ENCODE measurements around the gene SERPIND1. TPM values are rescaled to one million over a fixed set of nuclear protein-coding genes. Genes with fewer than 3 reads are reported as not detected.

SERPIND1 gene
- total RNA-seq, 1 donor from 2014 or later: 261 TPM

GRCh38 chr22:20771918-20772625, 1.8 kb upstream of the SERPIND1 start:
- DNase-seq (ENCODE audit: low spot score) (peak; percentile 74), ATAC-seq (peak; percentile 68)

- ATAC-seq (no peak), DNase-seq (ENCODE audit: low spot score) (no peak)
Measured at GRCh38 chr22:20774882-20775281, 969 bp downstream of the SERPIND1 start.

GRCh38 chr22:20775342-20775895, 1.5 kb downstream of the SERPIND1 start:
- no peak for DNase-seq (ENCODE audit: low spot score)
- no peak for ATAC-seq

- DNase-seq (ENCODE audit: low spot score) (no peak), ATAC-seq (peak; percentile 53)
Measured at GRCh38 chr22:20776624-20777405, 2.9 kb downstream of the SERPIND1 start.

- DNase-seq (ENCODE audit: low spot score) (peak; percentile 71), ATAC-seq (peak; percentile 57)
Measured at GRCh38 chr22:20777420-20778177, 3.7 kb downstream of the SERPIND1 start.

GRCh38 chr22:20779014-20779817, 5.3 kb downstream of the SERPIND1 start:
- ATAC-seq (no peak), DNase-seq (ENCODE audit: low spot score) (no peak)

- DNase-seq (ENCODE audit: low spot score) (no peak), ATAC-seq (no peak)
Measured at GRCh38 chr22:20779818-20780158, 5.9 kb downstream of the SERPIND1 start.

- DNase-seq (ENCODE audit: low spot score): no peak
- peak; percentile 7 for ATAC-seq
Measured at GRCh38 chr22:20781272-20781990, 7.5 kb downstream of the SERPIND1 start.

- DNase-seq (ENCODE audit: low spot score) (no peak), ATAC-seq (no peak)
Measured at GRCh38 chr22:20782083-20782482, 8.2 kb downstream of the SERPIND1 start.

GRCh38 chr22:20782596-20783299, 8.8 kb downstream of the SERPIND1 start:
- ATAC-seq (no peak), DNase-seq (ENCODE audit: low spot score) (no peak)

- ATAC-seq (no peak), DNase-seq (ENCODE audit: low spot score) (no peak)
Measured at GRCh38 chr22:20783300-20783673, 9.4 kb downstream of the SERPIND1 start.

- ATAC-seq (peak; percentile 52), DNase-seq (ENCODE audit: low spot score) (no peak)
Measured at GRCh38 chr22:20783844-20784723, 10.2 kb downstream of the SERPIND1 start.

- DNase-seq (ENCODE audit: low spot score) (no peak), ATAC-seq (no peak)
Measured at GRCh38 chr22:20785415-20785814, 11.5 kb downstream of the SERPIND1 start.

GRCh38 chr22:20786048-20786447, 12.1 kb downstream of the SERPIND1 start:
- ATAC-seq (no peak), DNase-seq (ENCODE audit: low spot score) (no peak)

- ATAC-seq (peak; percentile 59), DNase-seq (ENCODE audit: low spot score) (peak; percentile 62)
Measured at GRCh38 chr22:20786536-20786979, 12.6 kb downstream of the SERPIND1 start.

- DNase-seq (ENCODE audit: low spot score): no peak
- ATAC-seq: no peak
Measured at GRCh38 chr22:20787223-20787622, 13.3 kb downstream of the SERPIND1 start.

GRCh38 chr22:20787746-20788626, 14.1 kb downstream of the SERPIND1 start:
- DNase-seq (ENCODE audit: low spot score): no peak
- ATAC-seq: no peak
